Measurements from ENCODE around the gene NR0B1. TPM values are rescaled to one million over a fixed set of nuclear protein-coding genes. Genes with fewer than 3 reads are reported as not detected.

The NR0B1 gene, protein sequence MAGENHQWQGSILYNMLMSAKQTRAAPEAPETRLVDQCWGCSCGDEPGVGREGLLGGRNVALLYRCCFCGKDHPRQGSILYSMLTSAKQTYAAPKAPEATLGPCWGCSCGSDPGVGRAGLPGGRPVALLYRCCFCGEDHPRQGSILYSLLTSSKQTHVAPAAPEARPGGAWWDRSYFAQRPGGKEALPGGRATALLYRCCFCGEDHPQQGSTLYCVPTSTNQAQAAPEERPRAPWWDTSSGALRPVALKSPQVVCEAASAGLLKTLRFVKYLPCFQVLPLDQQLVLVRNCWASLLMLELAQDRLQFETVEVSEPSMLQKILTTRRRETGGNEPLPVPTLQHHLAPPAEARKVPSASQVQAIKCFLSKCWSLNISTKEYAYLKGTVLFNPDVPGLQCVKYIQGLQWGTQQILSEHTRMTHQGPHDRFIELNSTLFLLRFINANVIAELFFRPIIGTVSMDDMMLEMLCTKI
- total RNA-seq (2021; ENCODE audit: unreplicated experiment) (not detected), Bru-seq, nascent RNA (not detected), BruChase-seq, experiment 1, labeled RNA remaining after a 6-hour chase (not detected), BruChase-seq, experiment 2, labeled RNA remaining after a 2-hour chase (not detected)
- polyA plus RNA-seq (2012): not detected in 2 replicates
- long read RNA-seq: 0 reads

DNA sequence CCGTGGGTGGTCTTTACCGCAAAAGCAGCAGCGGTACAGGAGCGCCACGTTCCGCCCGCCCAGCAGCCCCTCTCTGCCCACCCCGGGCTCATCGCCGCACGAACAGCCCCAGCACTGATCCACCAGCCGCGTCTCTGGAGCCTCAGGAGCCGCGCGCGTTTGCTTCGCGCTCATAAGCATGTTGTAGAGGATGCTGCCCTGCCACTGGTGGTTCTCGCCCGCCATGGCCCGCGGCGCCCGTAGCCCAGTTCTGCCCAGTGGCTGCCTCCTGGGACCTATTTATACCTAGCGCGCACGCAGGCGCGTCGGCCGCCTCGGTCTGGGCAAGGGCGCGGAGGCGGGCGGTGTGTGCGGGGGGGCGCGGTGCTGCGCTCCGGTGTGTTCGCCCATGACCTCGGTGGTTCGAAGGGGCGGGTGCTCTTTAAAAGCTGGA is at the start of gene NR0B1:
Gene NR0B1 (minus strand): TSS at position 252 of the 433 bp plus-strand sequence. CDS start 27 bp downstream, at position 225.
- POLR2A ChIA-PET: no interaction called here
- Histone ChIP-seq H3K9me3 (ENCODE audit: control insufficient read depth in 1 of 2, insufficient read depth in 1 of 2, low read depth in 1 of 2, low read length in 2 of 2) (no peaks in the 10 kb centered on the region), H3K36me3 (ENCODE audit: control insufficient read depth in 1 of 2, insufficient read depth in 2 of 2, low read length in 2 of 2) (no peaks in the 10 kb centered on the region), H3K79me2 (ENCODE audit: insufficient read depth, low read length) (no peaks in the 10 kb centered on the region), H3K27me3 (ENCODE audit: insufficient read depth, low read length) (no peaks in the 10 kb centered on the region), H3K4me3 (replicated peaks in 1 of 2; ENCODE audit: low read depth in 1 of 2, low read length in 2 of 2) (no peak within 1 kb of the TSS), H3K27ac (ENCODE audit: low read depth, low read length) (no peak within 1 kb of the TSS), H3K4me2 (ENCODE audit: low read length) (no peak within 1 kb of the TSS), H3K4me1 (ENCODE audit: control insufficient read depth in 1 of 2, insufficient read depth in 2 of 2, low read length in 2 of 2) (no peaks in the 10 kb centered on the region), H2AFZ (ENCODE audit: low read depth, low read length, poor library complexity, severe bottlenecking) (no peak within 1 kb of the TSS), H4K20me1 (ENCODE audit: insufficient read depth) (no peaks in the 10 kb centered on the region), H3K9ac (ENCODE audit: low read length) (no peak within 1 kb of the TSS), H3K9me2 (ENCODE audit: insufficient read depth) (no peaks in the 10 kb centered on the region)
- RAD21 ChIA-PET (ENCODE audit: low non-redundant PET in 1 of 2, low total read pairs in 2 of 2, uncharacterized antibody in 2 of 2, unreplicated experiment in 2 of 2): no interaction called here
- TF ChIP-seq TCF7L2 (IDR thresholded peaks at IDR 0.05; ENCODE audit: borderline replicate concordance, extremely low read depth, insufficient read depth, insufficient read length) (no peak), SIN3A (IDR thresholded peaks at IDR 0.05; ENCODE audit: low read depth) (no peak), ZFX (IDR thresholded peaks at IDR 0.05) (no peak), JUND (IDR thresholded peaks at IDR 0.05) (no peak), CBX3 (IDR thresholded peaks at IDR 0.05; ENCODE audit: low read depth) (no peak), EGR1 (IDR thresholded peaks at IDR 0.05; ENCODE audit: low read depth) (no peak), EZH2phosphoT487 (IDR thresholded peaks at IDR 0.05; ENCODE audit: borderline replicate concordance) (no peak), POLR2A (IDR thresholded peaks at IDR 0.05; ENCODE audit: borderline replicate concordance, extremely low read depth, insufficient read depth, insufficient read length) (no peak), RAD21 (IDR thresholded peaks at IDR 0.05; ENCODE audit: low read depth) (no peak), CEBPB (IDR thresholded peaks at IDR 0.05; ENCODE audit: low read depth) (no peak), ZNF274 (IDR thresholded peaks at IDR 0.05; ENCODE audit: low read depth, low read length) (no peak)
- TF ChIP-seq, protein P1, sequence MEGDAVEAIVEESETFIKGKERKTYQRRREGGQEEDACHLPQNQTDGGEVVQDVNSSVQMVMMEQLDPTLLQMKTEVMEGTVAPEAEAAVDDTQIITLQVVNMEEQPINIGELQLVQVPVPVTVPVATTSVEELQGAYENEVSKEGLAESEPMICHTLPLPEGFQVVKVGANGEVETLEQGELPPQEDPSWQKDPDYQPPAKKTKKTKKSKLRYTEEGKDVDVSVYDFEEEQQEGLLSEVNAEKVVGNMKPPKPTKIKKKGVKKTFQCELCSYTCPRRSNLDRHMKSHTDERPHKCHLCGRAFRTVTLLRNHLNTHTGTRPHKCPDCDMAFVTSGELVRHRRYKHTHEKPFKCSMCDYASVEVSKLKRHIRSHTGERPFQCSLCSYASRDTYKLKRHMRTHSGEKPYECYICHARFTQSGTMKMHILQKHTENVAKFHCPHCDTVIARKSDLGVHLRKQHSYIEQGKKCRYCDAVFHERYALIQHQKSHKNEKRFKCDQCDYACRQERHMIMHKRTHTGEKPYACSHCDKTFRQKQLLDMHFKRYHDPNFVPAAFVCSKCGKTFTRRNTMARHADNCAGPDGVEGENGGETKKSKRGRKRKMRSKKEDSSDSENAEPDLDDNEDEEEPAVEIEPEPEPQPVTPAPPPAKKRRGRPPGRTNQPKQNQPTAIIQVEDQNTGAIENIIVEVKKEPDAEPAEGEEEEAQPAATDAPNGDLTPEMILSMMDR (IDR thresholded peaks at IDR 0.05 in 2 of 3, conservative IDR thresholded peaks at IDR 0.05 in 1 of 3; ENCODE audit: borderline replicate concordance in 1 of 3, insufficient read depth in 1 of 3, low read depth in 2 of 3, low read length in 2 of 3): no peak
- TF ChIP-seq, protein P2, sequence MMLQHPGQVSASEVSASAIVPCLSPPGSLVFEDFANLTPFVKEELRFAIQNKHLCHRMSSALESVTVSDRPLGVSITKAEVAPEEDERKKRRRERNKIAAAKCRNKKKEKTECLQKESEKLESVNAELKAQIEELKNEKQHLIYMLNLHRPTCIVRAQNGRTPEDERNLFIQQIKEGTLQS (IDR thresholded peaks at IDR 0.05): no peak
- TF ChIP-seq, protein P3, sequence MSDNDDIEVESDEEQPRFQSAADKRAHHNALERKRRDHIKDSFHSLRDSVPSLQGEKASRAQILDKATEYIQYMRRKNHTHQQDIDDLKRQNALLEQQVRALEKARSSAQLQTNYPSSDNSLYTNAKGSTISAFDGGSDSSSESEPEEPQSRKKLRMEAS (IDR thresholded peaks at IDR 0.05): no peak
- TF ChIP-seq, protein P4, sequence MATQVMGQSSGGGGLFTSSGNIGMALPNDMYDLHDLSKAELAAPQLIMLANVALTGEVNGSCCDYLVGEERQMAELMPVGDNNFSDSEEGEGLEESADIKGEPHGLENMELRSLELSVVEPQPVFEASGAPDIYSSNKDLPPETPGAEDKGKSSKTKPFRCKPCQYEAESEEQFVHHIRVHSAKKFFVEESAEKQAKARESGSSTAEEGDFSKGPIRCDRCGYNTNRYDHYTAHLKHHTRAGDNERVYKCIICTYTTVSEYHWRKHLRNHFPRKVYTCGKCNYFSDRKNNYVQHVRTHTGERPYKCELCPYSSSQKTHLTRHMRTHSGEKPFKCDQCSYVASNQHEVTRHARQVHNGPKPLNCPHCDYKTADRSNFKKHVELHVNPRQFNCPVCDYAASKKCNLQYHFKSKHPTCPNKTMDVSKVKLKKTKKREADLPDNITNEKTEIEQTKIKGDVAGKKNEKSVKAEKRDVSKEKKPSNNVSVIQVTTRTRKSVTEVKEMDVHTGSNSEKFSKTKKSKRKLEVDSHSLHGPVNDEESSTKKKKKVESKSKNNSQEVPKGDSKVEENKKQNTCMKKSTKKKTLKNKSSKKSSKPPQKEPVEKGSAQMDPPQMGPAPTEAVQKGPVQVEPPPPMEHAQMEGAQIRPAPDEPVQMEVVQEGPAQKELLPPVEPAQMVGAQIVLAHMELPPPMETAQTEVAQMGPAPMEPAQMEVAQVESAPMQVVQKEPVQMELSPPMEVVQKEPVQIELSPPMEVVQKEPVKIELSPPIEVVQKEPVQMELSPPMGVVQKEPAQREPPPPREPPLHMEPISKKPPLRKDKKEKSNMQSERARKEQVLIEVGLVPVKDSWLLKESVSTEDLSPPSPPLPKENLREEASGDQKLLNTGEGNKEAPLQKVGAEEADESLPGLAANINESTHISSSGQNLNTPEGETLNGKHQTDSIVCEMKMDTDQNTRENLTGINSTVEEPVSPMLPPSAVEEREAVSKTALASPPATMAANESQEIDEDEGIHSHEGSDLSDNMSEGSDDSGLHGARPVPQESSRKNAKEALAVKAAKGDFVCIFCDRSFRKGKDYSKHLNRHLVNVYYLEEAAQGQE (IDR thresholded peaks at IDR 0.05; ENCODE audit: low read depth): no peak
- intact Hi-C loops (cut with micrococcal nuclease): no loop called here
- no TSS peak for BruUV-seq (replicated peaks)
- no peak for DNase-seq (ENCODE audit: low read depth, low spot score)
- CTCF ChIA-PET: no interaction called here
- no peak for ATAC-seq
